K562 (cell line): ENCODE data around the gene TMEM208. TPM values are rescaled to one million over a fixed set of nuclear protein-coding genes. Genes with fewer than 3 reads are reported as not detected.

Experiments used
- ATF4 ChIP-seq: fragments of 450-650 bp; formaldehyde crosslinking; IDR thresholded peaks from 2 replicates; pipeline ENCODE4 v1.4.0; 2022; ENCODE audit warnings: mild to moderate bottlenecking, moderate library complexity
- ELF2 ChIP-seq: fragments of 250-450 bp; sonication (Bioruptor Pico); IDR thresholded peaks from 2 replicates; pipeline ENCODE4 v1.5.0; 2021; ENCODE audit warnings: mild to moderate bottlenecking
- FOXJ2 ChIP-seq: fragments of 200-800 bp; sonication (Bioruptor generic); IDR thresholded peaks from 2 replicates; pipeline ENCODE4 v1.6.1; 2016; ENCODE audit warnings: missing genetic modification characterization, missing compliant biosample characterization
- GMEB1 ChIP-seq: fragments of 250-450 bp; sonication (Bioruptor Pico); IDR thresholded peaks from 2 replicates; pipeline ENCODE4 v1.4.0; 2020; ENCODE audit warnings: mild to moderate bottlenecking
- HCFC1 ChIP-seq: IDR thresholded peaks from 2 replicates; pipeline ENCODE4 v1.6.1; 2012; ENCODE audit warnings: low read depth, low read length, improper control_type of control experiment
- HNRNPK ChIP-seq: fragments of 200-400 bp; formaldehyde crosslinking; IDR thresholded peaks from one replicate; pipeline ENCODE4 v1.6.1; 2018; ENCODE audit warnings: mild to moderate bottlenecking, low read depth, low read length; ENCODE audit not compliant: poor library complexity, severe bottlenecking
- KLF10 ChIP-seq: fragments of 250-450 bp; sonication (Bioruptor Pico); IDR thresholded peaks from 2 replicates; pipeline ENCODE4 v1.6.1; 2021; ENCODE audit warnings: matching md5 sums
- MTF1 ChIP-seq: fragments of 250-450 bp; sonication (Bioruptor Pico); IDR thresholded peaks from 2 replicates; pipeline ENCODE4 v1.9.0; 2021; ENCODE audit warnings: moderate library complexity, mild to moderate bottlenecking, inconsistent platforms, borderline replicate concordance
- RREB1 ChIP-seq: fragments of 250-450 bp; sonication (Bioruptor Pico); IDR thresholded peaks from 2 replicates; pipeline ENCODE4 v1.4.0; 2020
- SMAD4 ChIP-seq: fragments of 250-450 bp; sonication (Bioruptor Pico); conservative IDR thresholded peaks from 2 replicates; pipeline ENCODE4 v1.8.0; 2021; ENCODE audit warnings: inconsistent platforms, mild to moderate bottlenecking, moderate library complexity
- STAT5A ChIP-seq: IDR thresholded peaks from 2 replicates; pipeline ENCODE4 v1.6.1; 2012; ENCODE audit warnings: low read length, inconsistent platforms, borderline replicate concordance
- TAL1 ChIP-seq: fragments of 450-650 bp; IDR thresholded peaks from 2 replicates; pipeline ENCODE4 v1.6.1; 2016; ENCODE audit warnings: mild to moderate bottlenecking
- TEAD2 ChIP-seq: fragments of 450-650 bp; IDR thresholded peaks from 2 replicates; pipeline ENCODE4 v1.6.1; 2016; ENCODE audit warnings: missing genetic modification characterization, control low read depth, missing compliant biosample characterization
- U2AF1 ChIP-seq: fragments of 200-400 bp; formaldehyde crosslinking; optimal IDR thresholded peaks from 2 replicates; pipeline ENCODE3; 2017; ENCODE audit warnings: mild to moderate bottlenecking, low read depth, low read length, moderate library complexity
- YY1 ChIP-seq, 3 experiments: IDR thresholded peaks; 2 replicates each; pipeline ENCODE4 v1.6.1; 2011; ENCODE audit warnings: low read length in 2 of 3, mild to moderate bottlenecking in 2 of 3, moderate library complexity in 2 of 3, borderline replicate concordance in 1 of 3, control low read depth in 1 of 3, low read depth in 1 of 3; ENCODE audit not compliant: insufficient read depth in 3 of 3, insufficient replicate concordance in 2 of 3, control insufficient read depth in 1 of 3, insufficient read length in 1 of 3; ENCODE audit errors: extremely low read depth in 1 of 3
- ZNF124 ChIP-seq: sonication (generic); formaldehyde crosslinking; IDR thresholded peaks from 2 replicates; pipeline ENCODE4 v1.8.1; 2022; ENCODE audit warnings: missing genetic modification reagents
- ZNF512 ChIP-seq: IDR thresholded peaks from 2 replicates; pipeline ENCODE4 v1.6.1; 2016; ENCODE audit warnings: missing genetic modification characterization, missing compliant biosample characterization
- ZNF707 ChIP-seq: fragments of 250-450 bp; sonication (Bioruptor Pico); conservative IDR thresholded peaks from 2 replicates; pipeline ENCODE4 v1.8.0; 2022; ENCODE audit warnings: inconsistent platforms, mild to moderate bottlenecking, moderate library complexity
- polyA plus RNA-seq, 8 experiments: library from polyadenylated mRNA; depleted of rRNA in 4 of 8; stranded (reverse) in 5 of 8; unstranded in 3 of 8; fragments of >200 nt; fragmentation: Nextera tagmentation in 2 of 8; fragmentation: Illumina TruSeq in 1 of 8; extraction: Ambion mirVana in 2 of 8; extraction: Trizol in 1 of 8; gene quantifications; 2 replicates each; pipeline versions ENCODE4 v1.2.1 to v1.2.3, GENCODE V29; 2011 to 2014; ENCODE audit warnings: inconsistent platforms in 1 of 8, missing spikeins in 1 of 8
- total RNA-seq, 7 experiments: library from RNA; depleted of rRNA in 6 of 7; stranded (reverse); fragments of >200 nt in 6 of 7; fragmentation: Illumina TruSeq in 2 of 7; extraction: Trizol in 2 of 7; gene quantifications; 2 replicates each; pipeline versions ENCODE4 v1.2.1 to v1.2.3, GENCODE V29; 2011 to 2021; ENCODE audit warnings: low replicate concordance in 1 of 7

TMEM208 gene
- total and polyA plus RNA-seq, 9 of the 15 experiments (the other 6 are each of a cell fraction or from before 2014, with no cell fraction given), result 31.8 to 239 (median 54.3) TPM

GRCh38 chr16:67184995-67185650, 41.8 kb upstream of the TMEM208 start (continued):
- TF ChIP-seq GMEB1 (no peak), ZNF124 (CRISPR knock-in tag) (no peak), TEAD2 (tag) (no peak), ATF4 (CRISPR knock-in tag) (no peak), ZNF512 (tag) (no peak), HCFC1 (peak; percentile 55), YY1 (IDR thresholded peaks at IDR 0.05; ENCODE audit: borderline replicate concordance in 1 of 3, control insufficient read depth in 1 of 3, extremely low read depth in 1 of 3, insufficient read depth in 3 of 3, insufficient read length in 1 of 3, insufficient replicate concordance in 2 of 3, low read depth in 1 of 3, low read length in 2 of 3) (peak in 2 of 3 experiments; percentile 63), ELF2 (CRISPR knock-in tag) (no peak), FOXJ2 (tag) (no peak), ZNF707 (CRISPR knock-in tag) (no peak), MTF1 (no peak), STAT5A (no peak), KLF10 (CRISPR knock-in tag) (no peak), HNRNPK (no peak), RREB1 (CRISPR knock-in tag) (no peak), TAL1 (no peak), U2AF1 (no peak), SMAD4 (CRISPR knock-in tag) (peak; percentile 52; the same call in 1 of the 2 replicates)
